ENCODE results near the gene AMPD3.

GRCh38 chr11:10541561-10541930, 86.5 kb downstream of the AMPD3 start:
- TF ChIP-seq GATA2 (IDR thresholded peaks at IDR 0.05; ENCODE audit: low read depth, low read length) (no peak), GATA3 (IDR thresholded peaks at IDR 0.05; ENCODE audit: low read depth, low read length) (no peak)

All from SH-SY5Y (cell line).